HCT116 (cell line): ENCODE data around the gene CLASP2. TPM values are rescaled to one million over a fixed set of nuclear protein-coding genes. Genes with fewer than 3 reads are reported as not detected.

Source experiments
- ATAC-seq: fragments of 200-7000 bp; cut with Tn5 transposase; 2 replicates; pipeline ENCODE4 v1.9.1; 2020; ENCODE audit warnings: mild to moderate bottlenecking, moderate library complexity
- BruUV-seq: library from RNA; stranded (reverse); fragments of 400-500 nt; replicated peaks from 2 replicates; lab custom pipeline; 2021; lab: Mats Ljungman, UMichigan
- CTCF ChIA-PET: fragments of 300-600 bp; sonication (Branson Sonifier 250); formaldehyde crosslinking; loops from one replicate; lab custom pipeline; 2021; ENCODE audit warnings: antibody characterized with exemption; lab: Charles Lee
- POLR2A ChIA-PET: fragments of 300-600, 350-600 bp; sonication (Branson Sonifier 250); formaldehyde crosslinking; loops from one replicate; lab custom pipeline; 2021; ENCODE audit warnings: antibody characterized with exemption; lab: Charles Lee
- RAD21 ChIA-PET, 2 experiments: fragments of 300-600 bp; sonication (Branson Sonifier 250); formaldehyde crosslinking; loops; one replicate each; lab custom pipeline; 2023; ENCODE audit warnings: low total read pairs in 2 of 2; ENCODE audit not compliant: uncharacterized antibody in 2 of 2, unreplicated experiment in 2 of 2, low non-redundant PET in 1 of 2; lab: Charles Lee
- DNase-seq: peaks from one replicate; pipeline ENCODE4 v3.0.0-alpha.2; 2010; ENCODE audit warnings: low read depth, low spot score
- H2AFZ ChIP-seq: fragments of 200-600 bp; shearing (Covaris generic), sonication (generic); 2 replicates; pipeline ENCODE4 v1.6.1; 2017; ENCODE audit warnings: low read depth, mixed run types, mixed read lengths, antibody characterized with exemption, low read length; ENCODE audit not compliant: poor library complexity, severe bottlenecking
- H3K27ac ChIP-seq: 2 replicates; pipeline ENCODE4 v1.5.1; 2012; ENCODE audit warnings: low read depth, low read length
- H3K27me3 ChIP-seq: fragments of 200-600 bp; sonication (generic); 2 replicates; pipeline ENCODE4 v1.6.1; 2016; ENCODE audit warnings: mixed run types, low read length, mixed read lengths; ENCODE audit not compliant: insufficient read depth
- H3K36me3 ChIP-seq, 2 experiments: fragments of 200-500 bp in 1 of 2; fragments of 200-600 bp in 1 of 2; sonication (Bioruptor generic) in 1 of 2; sonication (generic) in 1 of 2; 2 replicates each; pipeline versions ENCODE4 v1.5.1 to v1.6.1; 2014 to 2016; ENCODE audit warnings: low read length in 2 of 2, inconsistent platforms in 1 of 2, mixed read lengths in 1 of 2, mixed run types in 1 of 2; ENCODE audit not compliant: insufficient read depth in 2 of 2, control insufficient read depth in 1 of 2
- H3K4me1 ChIP-seq, 2 experiments: fragments of 200-600 bp in 1 of 2; sonication (generic) in 1 of 2; 2 replicates each; pipeline versions ENCODE4 v1.5.1 to v1.6.1; 2012 to 2017; ENCODE audit warnings: low read length in 2 of 2, inconsistent platforms in 1 of 2, mild to moderate bottlenecking in 1 of 2, mixed read lengths in 1 of 2, mixed run types in 1 of 2, moderate library complexity in 1 of 2; ENCODE audit not compliant: insufficient read depth in 2 of 2, control insufficient read depth in 1 of 2
- H3K4me2 ChIP-seq: fragments of 200-600 bp; sonication (generic); 2 replicates; pipeline ENCODE4 v1.6.1; 2017; ENCODE audit warnings: mixed run types, low read length, mixed read lengths
- H3K4me3 ChIP-seq, 2 experiments: fragments of 200-600 bp in 1 of 2; sonication (generic) in 1 of 2; replicated peaks in 1 of 2; 2 replicates each; pipeline ENCODE4 v1.5.1; 2011 to 2016; ENCODE audit warnings: low read length in 2 of 2, control low read depth in 1 of 2, low read depth in 1 of 2, mild to moderate bottlenecking in 1 of 2, mixed read lengths in 1 of 2, mixed run types in 1 of 2
- H3K79me2 ChIP-seq: fragments of 200-600 bp; sonication (generic); 2 replicates; pipeline ENCODE4 v1.6.1; 2017; ENCODE audit warnings: mild to moderate bottlenecking, mixed run types, low read length, moderate library complexity, mixed read lengths; ENCODE audit not compliant: insufficient read depth
- H3K9ac ChIP-seq: fragments of 200-600 bp; sonication (generic); 2 replicates; pipeline ENCODE4 v1.6.1; 2016; ENCODE audit warnings: low read length, mixed read lengths
- H3K9me2 ChIP-seq: fragments of 200-600 bp; sonication (generic), shearing (Covaris generic); 2 replicates; pipeline ENCODE4 v1.6.1; 2017; ENCODE audit warnings: mixed run types, mild to moderate bottlenecking, moderate library complexity; ENCODE audit not compliant: insufficient read depth
- H3K9me3 ChIP-seq, 2 experiments: fragments of 200-500 bp in 1 of 2; fragments of 200-600 bp in 1 of 2; sonication (Bioruptor generic) in 1 of 2; sonication (generic) in 1 of 2; 2 replicates each; pipeline ENCODE4 v1.6.1; 2014 to 2017; ENCODE audit warnings: low read length in 2 of 2, mixed read lengths in 2 of 2, inconsistent platforms in 1 of 2, low read depth in 1 of 2, mild to moderate bottlenecking in 1 of 2, mixed run types in 1 of 2, moderate library complexity in 1 of 2; ENCODE audit not compliant: control insufficient read depth in 1 of 2, insufficient read depth in 1 of 2
- H4K20me1 ChIP-seq: fragments of 200-600 bp; sonication (generic), shearing (Covaris generic); 2 replicates; pipeline ENCODE4 v1.6.1; 2017; ENCODE audit warnings: mixed run types, mild to moderate bottlenecking, moderate library complexity; ENCODE audit not compliant: insufficient read depth
- CEBPB ChIP-seq: IDR thresholded peaks from 2 replicates; pipeline ENCODE4 v1.6.1; 2012; ENCODE audit warnings: low read depth
- EGR1 ChIP-seq: IDR thresholded peaks from 2 replicates; pipeline ENCODE4 v1.6.1; 2012; ENCODE audit warnings: low read depth
- EZH2phosphoT487 ChIP-seq: fragments of 200-600 bp; IDR thresholded peaks from 2 replicates; pipeline ENCODE4 v1.6.1; 2018; ENCODE audit warnings: antibody characterized with exemption, borderline replicate concordance
- FOSL1 ChIP-seq: IDR thresholded peaks from 2 replicates; pipeline ENCODE4 v1.6.1; 2012; ENCODE audit warnings: low read depth
- JUND ChIP-seq: IDR thresholded peaks from 2 replicates; pipeline ENCODE4 v1.6.1; 2012
- MAX ChIP-seq: IDR thresholded peaks from 2 replicates; pipeline ENCODE4 v1.6.1; 2012
- POLR2A ChIP-seq: IDR thresholded peaks from 2 replicates; pipeline ENCODE4 v1.7.0; 2011; ENCODE audit warnings: borderline replicate concordance; ENCODE audit not compliant: insufficient read depth, insufficient read length; ENCODE audit errors: extremely low read depth
- RAD21 ChIP-seq: IDR thresholded peaks from 2 replicates; pipeline ENCODE4 v1.6.1; 2012; ENCODE audit warnings: low read depth, mild to moderate bottlenecking
- SIN3A ChIP-seq: IDR thresholded peaks from 2 replicates; pipeline ENCODE4 v1.6.1; 2012; ENCODE audit warnings: low read depth
- SP1 ChIP-seq: IDR thresholded peaks from 2 replicates; pipeline ENCODE4 v1.6.1; 2012; ENCODE audit warnings: low read depth
- TCF7L2 ChIP-seq: IDR thresholded peaks from 2 replicates; pipeline ENCODE4 v1.7.0; 2011; ENCODE audit warnings: borderline replicate concordance, inconsistent platforms; ENCODE audit not compliant: insufficient read depth, insufficient read length; ENCODE audit errors: extremely low read depth
- YY1 ChIP-seq: IDR thresholded peaks from 2 replicates; pipeline ENCODE4 v1.6.1; 2011; ENCODE audit warnings: low read length, low read depth, moderate library complexity, mild to moderate bottlenecking; ENCODE audit not compliant: insufficient replicate concordance; ENCODE audit errors: extremely low read depth
- ZFX ChIP-seq: fragments of 450-650 bp; IDR thresholded peaks from 2 replicates; pipeline ENCODE4 v1.6.1; 2017
- intact Hi-C: fragments of 100-400 bp; cut with micrococcal nuclease; formaldehyde crosslinking; loops from 2 replicates; pipeline ENCODE4 v1.10.0; 2022
- total RNA-seq: library from RNA; stranded (reverse); gene quantifications from one replicate; pipeline ENCODE4 v1.2.1, GENCODE V29; 2021; ENCODE audit not compliant: unreplicated experiment
- TF ChIP-seq, protein P1 (sequence below): IDR thresholded peaks from 2 replicates; pipeline ENCODE4 v1.6.1; 2012; ENCODE audit warnings: low read depth
- TF ChIP-seq, protein P2 (sequence below), 3 experiments: fragments of 200-600 bp in 1 of 3; sonication (generic) in 1 of 3; IDR thresholded peaks in 2 of 3; conservative IDR thresholded peaks in 1 of 3; 2 replicates each; pipeline ENCODE4 v1.5.1; 2012 to 2017; ENCODE audit warnings: low read depth in 2 of 3, low read length in 2 of 3, antibody characterized with exemption in 1 of 3, borderline replicate concordance in 1 of 3, control low read depth in 1 of 3, mild to moderate bottlenecking in 1 of 3, mixed read lengths in 1 of 3, mixed run types in 1 of 3, moderate library complexity in 1 of 3; ENCODE audit not compliant: insufficient read depth in 1 of 3

Gene CLASP2
- total RNA-seq, 1 experiment from 2014 or later: 36.3 TPM

GRCh38 chr3:33663042-33663441 is 55.0 kb downstream of the CLASP2 start (continued):
- TF ChIP-seq EZH2phosphoT487: no peak
- no peak for TF ChIP-seq TCF7L2

- Histone ChIP-seq H4K20me1 (no peaks in the 10 kb centered on the region), H3K4me1 (peaks cover 3 to 14% of the 10 kb centered on the region in 2 experiments; a peak in 3 of 4 replicates), H3K27me3 (no peaks in the 10 kb centered on the region), H3K4me2 (no peak overlapping the region), H3K79me2 (peaks cover 20% of the 10 kb centered on the region; the same call in 1 of the 2 replicates), H3K4me3 (no peak overlapping the region), H3K27ac (no peak overlapping the region), H3K9ac (no peak overlapping the region), H3K36me3 (no peaks in the 10 kb centered on the region), H3K9me3 (no peaks in the 10 kb centered on the region), H2AFZ (no peak overlapping the region), H3K9me2 (no peaks in the 10 kb centered on the region)
- no peak for TF ChIP-seq POLR2A
- no peak for TF ChIP-seq ZFX
- TF ChIP-seq YY1: no peak
- no peak for TF ChIP-seq SP1
- no peak for TF ChIP-seq TCF7L2
- no peak for TF ChIP-seq RAD21
- TF ChIP-seq, protein P1, sequence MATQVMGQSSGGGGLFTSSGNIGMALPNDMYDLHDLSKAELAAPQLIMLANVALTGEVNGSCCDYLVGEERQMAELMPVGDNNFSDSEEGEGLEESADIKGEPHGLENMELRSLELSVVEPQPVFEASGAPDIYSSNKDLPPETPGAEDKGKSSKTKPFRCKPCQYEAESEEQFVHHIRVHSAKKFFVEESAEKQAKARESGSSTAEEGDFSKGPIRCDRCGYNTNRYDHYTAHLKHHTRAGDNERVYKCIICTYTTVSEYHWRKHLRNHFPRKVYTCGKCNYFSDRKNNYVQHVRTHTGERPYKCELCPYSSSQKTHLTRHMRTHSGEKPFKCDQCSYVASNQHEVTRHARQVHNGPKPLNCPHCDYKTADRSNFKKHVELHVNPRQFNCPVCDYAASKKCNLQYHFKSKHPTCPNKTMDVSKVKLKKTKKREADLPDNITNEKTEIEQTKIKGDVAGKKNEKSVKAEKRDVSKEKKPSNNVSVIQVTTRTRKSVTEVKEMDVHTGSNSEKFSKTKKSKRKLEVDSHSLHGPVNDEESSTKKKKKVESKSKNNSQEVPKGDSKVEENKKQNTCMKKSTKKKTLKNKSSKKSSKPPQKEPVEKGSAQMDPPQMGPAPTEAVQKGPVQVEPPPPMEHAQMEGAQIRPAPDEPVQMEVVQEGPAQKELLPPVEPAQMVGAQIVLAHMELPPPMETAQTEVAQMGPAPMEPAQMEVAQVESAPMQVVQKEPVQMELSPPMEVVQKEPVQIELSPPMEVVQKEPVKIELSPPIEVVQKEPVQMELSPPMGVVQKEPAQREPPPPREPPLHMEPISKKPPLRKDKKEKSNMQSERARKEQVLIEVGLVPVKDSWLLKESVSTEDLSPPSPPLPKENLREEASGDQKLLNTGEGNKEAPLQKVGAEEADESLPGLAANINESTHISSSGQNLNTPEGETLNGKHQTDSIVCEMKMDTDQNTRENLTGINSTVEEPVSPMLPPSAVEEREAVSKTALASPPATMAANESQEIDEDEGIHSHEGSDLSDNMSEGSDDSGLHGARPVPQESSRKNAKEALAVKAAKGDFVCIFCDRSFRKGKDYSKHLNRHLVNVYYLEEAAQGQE: no peak
- TF ChIP-seq MAX: no peak
- no peak for TF ChIP-seq FOSL1
- no peak for TF ChIP-seq SIN3A
- TF ChIP-seq, protein P2, sequence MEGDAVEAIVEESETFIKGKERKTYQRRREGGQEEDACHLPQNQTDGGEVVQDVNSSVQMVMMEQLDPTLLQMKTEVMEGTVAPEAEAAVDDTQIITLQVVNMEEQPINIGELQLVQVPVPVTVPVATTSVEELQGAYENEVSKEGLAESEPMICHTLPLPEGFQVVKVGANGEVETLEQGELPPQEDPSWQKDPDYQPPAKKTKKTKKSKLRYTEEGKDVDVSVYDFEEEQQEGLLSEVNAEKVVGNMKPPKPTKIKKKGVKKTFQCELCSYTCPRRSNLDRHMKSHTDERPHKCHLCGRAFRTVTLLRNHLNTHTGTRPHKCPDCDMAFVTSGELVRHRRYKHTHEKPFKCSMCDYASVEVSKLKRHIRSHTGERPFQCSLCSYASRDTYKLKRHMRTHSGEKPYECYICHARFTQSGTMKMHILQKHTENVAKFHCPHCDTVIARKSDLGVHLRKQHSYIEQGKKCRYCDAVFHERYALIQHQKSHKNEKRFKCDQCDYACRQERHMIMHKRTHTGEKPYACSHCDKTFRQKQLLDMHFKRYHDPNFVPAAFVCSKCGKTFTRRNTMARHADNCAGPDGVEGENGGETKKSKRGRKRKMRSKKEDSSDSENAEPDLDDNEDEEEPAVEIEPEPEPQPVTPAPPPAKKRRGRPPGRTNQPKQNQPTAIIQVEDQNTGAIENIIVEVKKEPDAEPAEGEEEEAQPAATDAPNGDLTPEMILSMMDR (IDR thresholded peaks at IDR 0.05 in 2 of 3, conservative IDR thresholded peaks at IDR 0.05 in 1 of 3; ENCODE audit: borderline replicate concordance in 1 of 3, insufficient read depth in 1 of 3, low read depth in 2 of 3, low read length in 2 of 3): no peak
- TF ChIP-seq JUND: no peak
- TF ChIP-seq CEBPB: no peak
- no peak for TF ChIP-seq EGR1
- no peak for TF ChIP-seq EZH2phosphoT487
- BruUV-seq: no TSS peak
- POLR2A ChIA-PET: no interaction called here
- intact Hi-C loops: no loop called here
- RAD21 ChIA-PET: no interaction called here
- CTCF ChIA-PET: no interaction called here
- ATAC-seq (no peak), DNase-seq (no peak)
Measured at GRCh38 chr3:33659856-33660434, 58.1 kb downstream of the CLASP2 start.
